ENCODE data around the gene ANO9. TPM values are rescaled to one million over a fixed set of nuclear protein-coding genes. Genes with fewer than 3 reads are reported as not detected.

ANO9 gene
- total and polyA plus RNA-seq, 11 donors: 0.07 to 3.1 (median 0.21) TPM; not detected in 6

GRCh38 chr11:479311-479710 lies 37.5 kb upstream of the ANO9 start:
- WGBS, 4 donors: 94 to 98% (median 96%) methylated on average over 10 to 13 of the region's 13 CpGs
- Histone ChIP-seq H3K27ac (no peak overlapping the region), H3K27me3 (no peaks in the 10 kb centered on the region), H3K9me3 (no peaks in the 10 kb centered on the region), H3K36me3 (peaks cover 0 to 7% (median 0%) of the 10 kb centered on the region in 9 donors), H3K4me3 (no peak overlapping the region), H3K4me1 (no peaks in the 10 kb centered on the region)
- DNase-seq (peak in 2 of 5 donors; percentile 8 to 28), ATAC-seq (no peak)
- intact Hi-C loops (cut with DNase I): no loop called here
- TF ChIP-seq POLR2A (IDR thresholded peaks at IDR 0.05) (no peak), CTCF (IDR thresholded peaks at IDR 0.05) (no peak)

GRCh38 chr11:477052-477715 lies 35.4 kb upstream of the ANO9 start:
- H3K4me3 ChIP-seq: no peak overlapping the region
- H3K9me3 ChIP-seq: no peaks in the 10 kb centered on the region
- TF ChIP-seq CTCF (IDR thresholded peaks at IDR 0.05) (no peak), POLR2A (IDR thresholded peaks at IDR 0.05) (no peak)
- intact Hi-C loops (cut with DNase I): no loop called here
- H3K27me3 ChIP-seq: no peaks in the 10 kb centered on the region
- ATAC-seq: no peak
- peak in 2 of 5 donors; percentile 15 to 47 for DNase-seq
- 80 to 88% (median 83%) methylated on average over 15 to 16 of the region's 16 CpGs for WGBS, 4 donors
- H3K4me1 ChIP-seq: no peaks in the 10 kb centered on the region
- peaks cover 0 to 7% (median 0%) of the 10 kb centered on the region in 9 donors for H3K36me3 ChIP-seq
- H3K27ac ChIP-seq: no peak overlapping the region

- Histone ChIP-seq H3K9me3 (no peaks in the 10 kb centered on the region), H3K36me3 (peaks cover 0 to 7% (median 0%) of the 10 kb centered on the region in 9 donors), H3K4me1 (no peaks in the 10 kb centered on the region), H3K27me3 (no peaks in the 10 kb centered on the region), H3K27ac (no peak overlapping the region), H3K4me3 (no peak overlapping the region)
- ATAC-seq: no peak
- DNase-seq: peak in 2 of 5 donors; percentile 10 to 43
- no peak for TF ChIP-seq POLR2A (IDR thresholded peaks at IDR 0.05)
- TF ChIP-seq CTCF (IDR thresholded peaks at IDR 0.05): no peak
- intact Hi-C loops (cut with DNase I): no loop called here
- WGBS, 4 donors: 94 to 97% (median 96%) methylated on average over 12 to 15 of the region's 15 CpGs
These were observed 34.6 kb upstream of the ANO9 start for GRCh38 chr11:476416-476815.

GRCh38 chr11:475941-476340 lies 34.1 kb upstream of the ANO9 start:
- Histone ChIP-seq H3K4me3 (no peak overlapping the region), H3K4me1 (peaks cover 0 to 1% (median 0%) of the 10 kb centered on the region in 12 donors), H3K27me3 (no peaks in the 10 kb centered on the region), H3K9me3 (no peaks in the 10 kb centered on the region), H3K36me3 (peaks cover 0 to 7% (median 0%) of the 10 kb centered on the region in 9 donors), H3K27ac (no peak overlapping the region)
- DNase-seq (peak in 2 of 5 donors; percentile 18 to 32), ATAC-seq (no peak)
- WGBS, 4 donors: 94 to 97% (median 94%) methylated on average over 9 of the region's 9 CpGs
- no peak for TF ChIP-seq POLR2A (IDR thresholded peaks at IDR 0.05)
- no peak for TF ChIP-seq CTCF (IDR thresholded peaks at IDR 0.05)
- intact Hi-C loops (cut with DNase I): no loop called here

All from heart left ventricle (tissue), 16 donors.